Mesenteric fat pad (tissue), 1 donor: ENCODE data around the gene USP3. TPM values are rescaled to one million over a fixed set of nuclear protein-coding genes. Genes with fewer than 3 reads are reported as not detected.

Experiments used
- total RNA-seq: library from RNA; stranded (reverse); fragmentation: NEBNext Ultra II Directional; extraction: Animal tissue kit (Norgen Biotek cat#: 25700); gene quantifications from one replicate; pipeline ENCODE4 v1.2.1, GENCODE V29; 2021
- donor health status: DM: yes; HTN: yes; CAD: no.

The USP3 gene
- total RNA-seq, 1 donor from 2014 or later, result 54.7 TPM

Other genes with a start within 250 kb of the USP3 start
- 25.0 TPM for gene APH1B, start 227.0 kb upstream of the USP3 start, total RNA-seq
- 3.1 TPM for gene CA12, start 122.7 kb upstream of the USP3 start, total RNA-seq
- gene FBXL22, start 92.8 kb downstream of the USP3 start, total RNA-seq, result 1.0 TPM